Measurements from ENCODE around the gene GSG1L.

Gene GSG1L

DNA sequence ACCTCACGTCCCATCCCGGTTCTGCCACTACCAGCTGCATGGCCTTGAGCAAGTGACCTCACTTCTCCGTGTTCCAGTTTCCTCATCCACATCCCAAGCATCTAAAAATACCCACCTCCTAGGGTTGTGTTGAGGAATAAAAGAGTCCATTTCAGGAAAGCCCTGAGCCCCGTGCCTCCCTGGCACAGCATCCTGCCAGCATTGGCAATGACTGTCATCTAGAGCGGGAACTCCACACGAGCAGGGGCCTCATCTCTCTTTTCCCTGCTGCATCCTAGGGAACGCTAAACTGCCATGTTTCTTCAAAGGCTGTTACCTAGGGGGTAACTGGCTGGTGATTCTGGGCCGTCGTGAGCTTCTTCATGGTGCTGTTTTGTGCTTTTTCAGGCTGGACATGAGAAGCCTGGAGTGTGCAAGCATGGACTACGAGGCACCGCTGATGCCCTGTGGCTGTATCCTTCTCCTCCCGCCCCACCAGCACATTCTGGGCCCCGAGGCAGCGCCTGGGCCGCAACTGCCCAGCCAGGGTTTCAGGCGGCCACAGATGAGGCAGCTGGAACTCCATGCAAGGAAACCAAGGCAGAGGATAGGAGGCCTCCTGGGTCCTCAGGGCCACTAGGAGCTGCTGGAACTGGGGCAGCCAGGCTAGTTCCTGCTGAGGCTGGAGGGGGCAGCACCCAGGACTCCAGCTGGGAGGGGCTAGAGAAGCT lies 292.2 kb downstream of the GSG1L start:
- H3K27ac ChIP-seq (ENCODE audit: low read depth, low read length): no peak overlapping the region
- H3K4me3 ChIP-seq (ENCODE audit: low read depth, low read length): no peak overlapping the region
- no peak overlapping the region for H3K9ac ChIP-seq (ENCODE audit: low read depth, low read length)
- H3K27me3 ChIP-seq (ENCODE audit: control insufficient read depth, insufficient read depth, low read length): no peaks in the 10 kb centered on the region
- H3K4me1 ChIP-seq (ENCODE audit: control insufficient read depth, insufficient read depth, low read length): no peaks in the 10 kb centered on the region
- no peaks in the 10 kb centered on the region for H3K9me3 ChIP-seq (ENCODE audit: control insufficient read depth, insufficient read depth, low read length)
- no peaks in the 10 kb centered on the region for H3K36me3 ChIP-seq (ENCODE audit: control insufficient read depth, insufficient read depth, low read length)

DNA sequence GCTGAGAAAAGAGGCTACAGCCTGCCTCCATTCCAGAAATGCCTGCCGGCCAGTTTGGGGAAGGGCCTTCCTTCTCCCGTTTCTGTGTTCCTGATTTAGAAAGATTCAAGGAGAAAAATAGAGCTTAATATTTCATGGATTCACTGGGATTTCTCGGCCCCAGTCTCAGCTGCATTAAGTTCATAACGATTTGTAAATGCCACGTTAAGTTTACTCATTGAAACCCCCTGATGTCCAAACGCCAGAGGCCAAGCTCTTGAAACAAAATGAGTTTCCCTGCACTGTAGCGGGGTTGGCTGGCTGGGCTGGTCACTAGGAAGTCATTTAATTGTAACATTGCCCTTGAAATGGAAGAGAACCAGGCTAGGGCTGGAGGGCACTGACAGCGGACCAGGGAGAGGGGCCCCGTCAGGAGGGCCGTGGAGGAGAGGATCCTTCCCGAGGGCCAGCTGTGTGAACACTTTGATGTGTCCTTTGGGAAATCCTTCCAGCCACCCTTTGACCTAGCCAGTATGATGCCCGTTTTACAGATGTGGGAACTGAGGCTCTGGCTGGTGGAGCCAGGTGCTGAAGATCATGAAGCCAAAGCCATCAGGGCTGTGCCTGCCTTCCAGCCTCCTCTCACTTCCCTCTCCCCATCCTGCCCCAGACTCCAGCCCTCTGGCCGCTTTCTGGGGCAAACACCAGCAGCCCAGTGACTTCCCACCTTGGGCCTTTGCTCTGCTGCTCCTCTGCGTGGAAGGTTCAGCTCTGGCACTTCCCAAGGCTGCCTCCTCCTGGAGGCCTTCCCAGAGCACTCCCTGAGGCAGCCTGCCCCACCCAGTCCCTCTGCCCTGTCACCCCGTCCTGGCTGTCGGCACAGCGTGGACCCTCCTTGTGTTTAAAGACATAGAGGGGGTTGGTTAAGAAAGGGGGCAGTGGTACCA lies 293.0 kb downstream of the GSG1L start:
- Histone ChIP-seq H3K36me3 (ENCODE audit: control insufficient read depth, insufficient read depth, low read length) (no peaks in the 10 kb centered on the region), H3K27ac (ENCODE audit: low read depth, low read length) (no peak overlapping the region)

DNA sequence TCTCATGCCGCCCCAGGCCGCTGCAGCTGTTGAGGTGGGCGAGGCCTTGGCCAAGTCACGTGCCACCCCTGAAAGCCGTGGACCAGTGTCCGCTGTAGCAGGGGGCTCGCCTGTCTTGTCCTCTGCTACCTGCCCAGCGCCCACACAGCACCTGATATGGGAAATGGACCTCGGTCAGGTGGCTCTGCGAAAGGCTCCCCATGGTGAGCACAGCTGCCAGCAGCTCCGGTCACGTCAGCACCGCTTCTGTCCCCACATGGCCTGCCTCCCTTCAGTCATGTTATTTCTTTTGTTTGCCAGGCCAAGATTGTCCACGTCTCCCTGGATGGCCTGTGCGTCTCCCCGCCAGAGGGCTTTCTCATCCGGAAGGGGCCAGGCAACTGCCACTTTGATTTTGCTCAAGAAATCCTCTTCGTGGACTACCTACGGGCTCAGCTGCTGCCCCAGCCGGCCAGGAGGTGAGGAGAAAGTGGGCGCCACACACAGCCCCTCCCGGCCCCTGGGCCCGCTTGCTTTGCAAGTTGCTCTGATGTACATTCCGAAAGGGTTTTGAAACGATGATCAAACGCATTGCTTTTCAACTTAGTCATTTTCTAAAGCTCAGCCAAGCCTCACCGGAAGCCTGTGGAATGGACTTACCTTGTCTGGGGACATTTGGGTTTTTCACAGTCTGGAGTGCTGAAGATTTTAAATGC lies 293.8 kb downstream of the GSG1L start:
- Histone ChIP-seq H3K4me1 (ENCODE audit: control insufficient read depth, insufficient read depth, low read length) (no peaks in the 10 kb centered on the region), H3K4me3 (ENCODE audit: low read depth, low read length) (no peak overlapping the region), H3K36me3 (ENCODE audit: control insufficient read depth, insufficient read depth, low read length) (no peaks in the 10 kb centered on the region), H3K9me3 (ENCODE audit: control insufficient read depth, insufficient read depth, low read length) (no peaks in the 10 kb centered on the region), H3K9ac (ENCODE audit: low read depth, low read length) (no peak overlapping the region), H3K27ac (ENCODE audit: low read depth, low read length) (no peak overlapping the region), H3K27me3 (ENCODE audit: control insufficient read depth, insufficient read depth, low read length) (no peaks in the 10 kb centered on the region)

More for the DNA sequence above, 293.0 kb downstream of the GSG1L start:
- Histone ChIP-seq H3K4me3 (ENCODE audit: low read depth, low read length) (no peak overlapping the region), H3K9ac (ENCODE audit: low read depth, low read length) (no peak overlapping the region), H3K9me3 (ENCODE audit: control insufficient read depth, insufficient read depth, low read length) (no peaks in the 10 kb centered on the region), H3K4me1 (ENCODE audit: control insufficient read depth, insufficient read depth, low read length) (no peaks in the 10 kb centered on the region), H3K27me3 (ENCODE audit: control insufficient read depth, insufficient read depth, low read length) (no peaks in the 10 kb centered on the region)

DNA sequence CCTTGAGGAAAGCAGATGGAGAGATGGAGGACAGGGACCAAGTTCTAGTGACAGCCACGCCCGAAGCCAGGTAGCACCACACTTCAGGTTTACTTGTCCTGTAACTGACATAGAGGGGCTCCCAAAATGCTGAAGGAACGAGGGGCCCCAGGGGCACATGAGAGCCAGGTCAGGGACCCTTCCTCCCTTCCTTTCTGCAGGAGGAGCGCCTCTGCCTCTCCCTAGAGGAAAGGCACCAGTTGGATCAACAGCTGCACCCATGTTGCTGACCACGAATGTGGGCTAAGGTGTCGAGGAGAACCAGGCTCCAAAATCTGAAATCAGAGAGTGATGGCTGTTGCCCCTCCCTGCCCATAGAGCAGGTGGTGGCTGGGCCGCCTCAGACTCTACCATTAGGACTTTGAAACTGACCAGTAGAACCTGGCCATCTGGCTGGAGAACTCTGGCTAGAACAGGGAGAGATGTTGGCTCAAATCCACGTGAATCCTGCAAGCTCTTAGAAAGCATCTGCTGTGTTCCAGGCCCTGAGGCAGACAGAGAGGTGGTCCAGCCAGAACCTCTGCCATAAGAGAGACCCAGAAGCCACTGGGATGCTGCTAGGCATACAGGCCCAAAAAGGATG lies 294.8 kb downstream of the GSG1L start:
- Histone ChIP-seq H3K4me3 (ENCODE audit: low read depth, low read length) (no peak overlapping the region), H3K27ac (ENCODE audit: low read depth, low read length) (no peak overlapping the region)

DNA sequence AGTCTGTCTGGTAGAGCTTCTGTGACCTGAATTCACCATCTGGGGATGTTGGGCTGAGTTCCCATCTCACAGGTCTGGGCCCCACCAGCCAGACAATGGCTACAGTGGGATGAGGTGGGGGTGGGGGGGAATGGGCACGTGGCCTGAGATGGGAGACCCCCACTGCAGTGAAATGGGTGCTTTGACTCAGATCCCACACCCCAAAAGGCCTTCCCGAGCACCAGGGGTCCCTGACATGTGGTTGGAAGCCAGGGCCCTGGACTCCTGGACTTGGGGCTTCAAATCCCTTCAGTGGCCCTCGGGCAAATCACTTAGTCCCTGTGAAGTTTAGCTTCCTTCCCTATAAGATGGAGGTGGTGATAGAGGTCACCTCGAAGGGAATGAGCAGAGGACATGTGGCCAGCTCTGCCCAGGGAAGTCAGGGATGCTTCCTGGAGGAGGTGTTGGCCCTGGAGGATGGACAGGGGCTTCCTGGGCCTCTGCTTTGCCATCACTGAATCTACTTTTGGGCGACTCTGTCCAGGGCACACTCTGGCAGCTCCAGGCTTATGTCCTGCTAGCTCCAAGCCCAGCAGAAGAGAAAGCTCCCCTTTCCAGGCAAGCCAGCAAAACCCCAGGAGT lies 295.4 kb downstream of the GSG1L start:
- Histone ChIP-seq H3K4me3 (ENCODE audit: low read depth, low read length) (no peak overlapping the region), H3K27me3 (ENCODE audit: control insufficient read depth, insufficient read depth, low read length) (no peaks in the 10 kb centered on the region), H3K4me1 (ENCODE audit: control insufficient read depth, insufficient read depth, low read length) (no peaks in the 10 kb centered on the region), H3K27ac (ENCODE audit: low read depth, low read length) (no peak overlapping the region), H3K9me3 (ENCODE audit: control insufficient read depth, insufficient read depth, low read length) (no peaks in the 10 kb centered on the region), H3K36me3 (ENCODE audit: control insufficient read depth, insufficient read depth, low read length) (no peaks in the 10 kb centered on the region), H3K9ac (ENCODE audit: low read depth, low read length) (no peak overlapping the region)

More for the DNA sequence above, 294.8 kb downstream of the GSG1L start:
- Histone ChIP-seq H3K9me3 (ENCODE audit: control insufficient read depth, insufficient read depth, low read length) (no peaks in the 10 kb centered on the region), H3K27me3 (ENCODE audit: control insufficient read depth, insufficient read depth, low read length) (no peaks in the 10 kb centered on the region), H3K4me1 (ENCODE audit: control insufficient read depth, insufficient read depth, low read length) (no peaks in the 10 kb centered on the region), H3K9ac (ENCODE audit: low read depth, low read length) (no peak overlapping the region), H3K36me3 (ENCODE audit: control insufficient read depth, insufficient read depth, low read length) (no peaks in the 10 kb centered on the region)

DNA sequence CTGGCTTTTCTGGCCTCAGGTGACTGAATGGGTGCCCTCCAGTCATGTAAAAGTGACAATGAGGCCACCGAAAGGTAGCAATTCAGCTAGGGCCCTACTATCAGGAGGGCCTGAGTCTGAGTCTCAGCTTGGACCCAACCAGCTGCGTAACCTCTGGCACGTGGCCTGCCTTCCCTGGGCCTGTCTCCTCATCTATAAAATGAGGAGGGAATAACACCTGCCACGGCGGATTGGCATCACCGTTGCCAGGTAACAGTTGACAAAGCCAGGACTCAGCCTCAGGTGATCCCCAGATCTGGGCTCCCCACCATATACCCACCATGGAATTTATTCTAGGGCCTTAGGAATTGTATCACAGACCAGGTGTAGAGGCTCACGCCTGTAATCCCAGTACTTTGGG lies 296.4 kb downstream of the GSG1L start:
- no peaks in the 10 kb centered on the region for H3K9me3 ChIP-seq (ENCODE audit: control insufficient read depth, insufficient read depth, low read length)
- H3K9ac ChIP-seq (ENCODE audit: low read depth, low read length): no peak overlapping the region
- H3K27me3 ChIP-seq (ENCODE audit: control insufficient read depth, insufficient read depth, low read length): no peaks in the 10 kb centered on the region
- H3K4me3 ChIP-seq (ENCODE audit: low read depth, low read length): no peak overlapping the region
- H3K36me3 ChIP-seq (ENCODE audit: control insufficient read depth, insufficient read depth, low read length): no peaks in the 10 kb centered on the region
- H3K27ac ChIP-seq (ENCODE audit: low read depth, low read length): no peak overlapping the region
- no peaks in the 10 kb centered on the region for H3K4me1 ChIP-seq (ENCODE audit: control insufficient read depth, insufficient read depth, low read length)

DNA sequence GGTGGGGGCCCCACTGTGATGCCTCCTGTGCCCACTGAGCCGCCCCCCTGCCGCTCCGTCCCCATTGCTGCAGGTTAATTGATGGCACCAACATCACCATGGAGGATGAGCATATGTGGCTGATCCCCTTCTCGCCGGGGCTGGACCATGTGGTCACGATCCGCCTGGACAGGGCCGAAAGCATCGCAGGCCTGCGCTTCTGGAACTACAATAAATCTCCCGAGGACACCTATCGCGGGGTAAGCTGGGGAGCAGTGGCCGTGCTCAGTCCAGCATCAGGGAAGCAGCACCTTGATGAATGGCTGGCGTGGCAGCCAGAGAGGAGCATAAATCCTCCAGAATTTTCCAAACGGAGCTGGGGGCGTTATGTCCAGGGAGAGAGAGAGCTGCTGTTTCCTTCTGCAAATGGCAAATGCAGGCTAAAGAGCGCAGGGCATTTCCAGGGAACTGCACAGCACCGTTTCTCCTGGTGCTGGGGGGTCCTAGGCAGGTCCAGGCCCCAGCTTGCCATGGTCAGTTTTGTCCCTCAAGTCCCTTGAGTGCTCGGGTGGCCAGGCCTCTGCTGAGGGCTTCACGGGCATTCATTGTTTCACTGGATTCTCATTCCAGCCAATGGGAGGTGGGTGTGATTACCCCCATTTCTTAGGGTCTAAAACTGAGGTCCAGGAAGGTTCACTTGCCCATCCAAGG lies 297.1 kb downstream of the GSG1L start:
- H3K9ac ChIP-seq (ENCODE audit: low read depth, low read length): no peak overlapping the region
- no peaks in the 10 kb centered on the region for H3K27me3 ChIP-seq (ENCODE audit: control insufficient read depth, insufficient read depth, low read length)
- no peaks in the 10 kb centered on the region for H3K36me3 ChIP-seq (ENCODE audit: control insufficient read depth, insufficient read depth, low read length)
- no peaks in the 10 kb centered on the region for H3K4me1 ChIP-seq (ENCODE audit: control insufficient read depth, insufficient read depth, low read length)
- no peak overlapping the region for H3K27ac ChIP-seq (ENCODE audit: low read depth, low read length)
- H3K4me3 ChIP-seq (ENCODE audit: low read depth, low read length): no peak overlapping the region
- no peaks in the 10 kb centered on the region for H3K9me3 ChIP-seq (ENCODE audit: control insufficient read depth, insufficient read depth, low read length)

DNA sequence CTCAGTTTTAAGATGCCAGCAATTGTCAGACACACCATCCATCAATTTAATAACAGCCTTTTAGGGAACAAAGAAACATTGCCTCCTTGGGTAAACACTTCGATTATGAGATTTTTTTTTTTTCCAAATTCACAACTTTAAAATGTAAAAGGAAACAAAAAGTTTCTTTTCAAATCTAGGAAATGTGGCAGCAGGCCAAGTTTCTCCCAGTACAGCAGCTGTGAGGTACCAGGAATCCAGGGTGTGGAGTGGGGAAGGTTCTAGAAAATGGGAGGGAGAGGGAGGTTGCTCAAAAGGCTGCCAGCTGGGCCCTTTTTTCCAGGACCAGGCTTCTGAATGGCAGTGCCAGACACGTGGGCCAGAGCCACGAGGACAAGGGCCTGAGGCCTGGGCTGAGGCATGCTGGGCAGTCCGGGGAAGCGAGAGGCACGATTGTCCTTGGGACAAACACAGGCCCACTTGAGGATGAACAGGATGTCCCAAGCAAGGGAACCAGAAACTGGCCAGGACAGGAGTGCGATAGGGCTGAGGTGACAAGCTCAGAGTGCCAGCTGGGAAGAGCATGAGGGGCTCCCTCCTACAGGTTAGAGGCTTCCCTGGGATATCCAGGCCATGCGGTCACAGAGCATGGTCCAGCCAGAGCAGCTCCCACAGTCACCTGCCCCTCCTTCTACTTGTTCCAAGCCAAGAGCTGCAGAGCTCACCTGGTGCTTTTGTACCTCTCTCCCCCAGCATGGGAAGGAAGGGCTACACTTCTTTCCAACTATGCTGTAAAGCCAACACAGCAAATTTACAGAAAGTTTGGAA lies 298.4 kb downstream of the GSG1L start:
- Histone ChIP-seq H3K4me3 (ENCODE audit: low read depth, low read length) (no peak overlapping the region), H3K9ac (ENCODE audit: low read depth, low read length) (no peak overlapping the region), H3K27ac (ENCODE audit: low read depth, low read length) (no peak overlapping the region), H3K36me3 (ENCODE audit: control insufficient read depth, insufficient read depth, low read length) (no peaks in the 10 kb centered on the region), H3K9me3 (ENCODE audit: control insufficient read depth, insufficient read depth, low read length) (no peaks in the 10 kb centered on the region), H3K4me1 (ENCODE audit: control insufficient read depth, insufficient read depth, low read length) (no peaks in the 10 kb centered on the region), H3K27me3 (ENCODE audit: control insufficient read depth, insufficient read depth, low read length) (no peaks in the 10 kb centered on the region)

DNA sequence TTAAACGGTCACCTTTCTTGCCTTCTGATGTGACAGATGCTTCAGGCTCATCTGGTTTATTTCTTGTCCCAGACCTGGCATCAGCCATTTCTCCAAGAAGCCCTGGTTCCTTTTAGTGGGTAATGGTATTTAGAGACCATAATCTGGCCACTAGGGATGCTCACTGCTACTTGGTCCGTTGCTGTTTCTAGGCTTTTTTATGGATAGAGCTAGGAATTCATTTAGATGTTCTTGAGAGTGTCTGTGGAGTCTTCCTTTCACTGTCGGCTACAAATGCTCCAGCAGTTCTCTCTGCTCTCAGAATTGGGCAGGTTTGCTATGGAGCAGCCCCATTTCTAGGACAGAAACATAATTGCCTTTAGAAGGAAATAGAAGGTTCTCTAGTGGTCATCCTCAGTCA lies 299.1 kb downstream of the GSG1L start:
- H3K27ac ChIP-seq (ENCODE audit: low read depth, low read length): no peak overlapping the region

More for the DNA sequence above, 299.1 kb downstream of the GSG1L start:
- H3K27me3 ChIP-seq (ENCODE audit: control insufficient read depth, insufficient read depth, low read length): no peaks in the 10 kb centered on the region
- H3K36me3 ChIP-seq (ENCODE audit: control insufficient read depth, insufficient read depth, low read length): no peaks in the 10 kb centered on the region
- no peaks in the 10 kb centered on the region for H3K4me1 ChIP-seq (ENCODE audit: control insufficient read depth, insufficient read depth, low read length)
- no peaks in the 10 kb centered on the region for H3K9me3 ChIP-seq (ENCODE audit: control insufficient read depth, insufficient read depth, low read length)
- no peak overlapping the region for H3K4me3 ChIP-seq (ENCODE audit: low read depth, low read length)
- H3K9ac ChIP-seq (ENCODE audit: low read depth, low read length): no peak overlapping the region

All from HUES48 (cell line).